SK-N-SH treated with all-trans-retinoic acid at 6 μM for 48 hours (cell line): Measurements from ENCODE around the gene QKI.

Experiments
- ATAC-seq: fragments of 200-7000 bp; cut with Tn5 transposase; 3 replicates; pipeline ENCODE4 v1.9.1; 2020; ENCODE audit warnings: mild to moderate bottlenecking, moderate library complexity
- BACH2 ChIP-seq: fragments of 250-450 bp; sonication (Bioruptor Pico); IDR thresholded peaks from 2 replicates; pipeline ENCODE4 v1.9.0; 2021; ENCODE audit warnings: mild to moderate bottlenecking, borderline replicate concordance
- CSDC2 ChIP-seq: fragments of 250-450 bp; sonication (Bioruptor Pico); IDR thresholded peaks from 2 replicates; pipeline ENCODE4 v1.5.0; 2020; ENCODE audit warnings: mild to moderate bottlenecking, moderate library complexity
- CSRNP3 ChIP-seq: fragments of 250-450 bp; sonication (Bioruptor Pico); IDR thresholded peaks from 2 replicates; pipeline ENCODE4 v1.5.1; 2021; ENCODE audit warnings: mild to moderate bottlenecking, moderate library complexity
- ESRRG ChIP-seq: fragments of 250-450 bp; sonication (Bioruptor Pico); IDR thresholded peaks from 2 replicates; pipeline ENCODE4 v1.6.1; 2021; ENCODE audit warnings: mild to moderate bottlenecking
- GLIS3 ChIP-seq: fragments of 250-450 bp; sonication (Bioruptor Pico); IDR thresholded peaks from 2 replicates; pipeline ENCODE4 v1.5.0; 2020; ENCODE audit warnings: mild to moderate bottlenecking, moderate library complexity
- ISL1 ChIP-seq: fragments of 250-450 bp; sonication (Bioruptor Pico); IDR thresholded peaks from 2 replicates; pipeline ENCODE4 v2.1.2; 2022; ENCODE audit warnings: mild to moderate bottlenecking, moderate library complexity
- OSR1 ChIP-seq: fragments of 250-450 bp; sonication (Bioruptor Pico); IDR thresholded peaks from 2 replicates; pipeline ENCODE4 v1.8.0; 2022; ENCODE audit warnings: moderate library complexity, mild to moderate bottlenecking, inconsistent platforms
- PPARA ChIP-seq: fragments of 250-450 bp; sonication (Bioruptor Pico); IDR thresholded peaks from 2 replicates; pipeline ENCODE4 v1.5.0; 2020; ENCODE audit warnings: mild to moderate bottlenecking, borderline replicate concordance
- RARB ChIP-seq: fragments of 250-450 bp; sonication (Bioruptor Pico); IDR thresholded peaks from 2 replicates; pipeline ENCODE4 v1.8.0; 2021; ENCODE audit warnings: mild to moderate bottlenecking, moderate library complexity
- SNAI2 ChIP-seq: fragments of 250-450 bp; sonication (Bioruptor Pico); IDR thresholded peaks from 2 replicates; pipeline ENCODE4 v1.5.0; 2020; ENCODE audit warnings: mild to moderate bottlenecking, moderate library complexity
- TCF4 ChIP-seq: fragments of 250-450 bp; sonication (Bioruptor Pico); IDR thresholded peaks from 2 replicates; pipeline ENCODE4 v1.8.0; 2021; ENCODE audit warnings: mild to moderate bottlenecking, moderate library complexity, borderline replicate concordance
- TOX ChIP-seq: fragments of 250-450 bp; sonication (Bioruptor Pico); IDR thresholded peaks from 2 replicates; pipeline ENCODE4 v1.8.0; 2021; ENCODE audit warnings: mild to moderate bottlenecking, moderate library complexity, borderline replicate concordance
- TSHZ2 ChIP-seq: fragments of 250-450 bp; sonication (Bioruptor Pico); IDR thresholded peaks from 2 replicates; pipeline ENCODE4 v1.5.0; 2020; ENCODE audit warnings: mild to moderate bottlenecking, moderate library complexity
- ZC3H10 ChIP-seq: fragments of 250-450 bp; sonication (Bioruptor Pico); IDR thresholded peaks from 2 replicates; pipeline ENCODE4 v1.5.1; 2021; ENCODE audit warnings: mild to moderate bottlenecking, moderate library complexity
- ZFP30 ChIP-seq: fragments of 450-650 bp; formaldehyde crosslinking; IDR thresholded peaks from 2 replicates; pipeline ENCODE4 v1.5.0; 2022; ENCODE audit warnings: mild to moderate bottlenecking, moderate library complexity
- ZNF565 ChIP-seq: fragments of 450-650 bp; formaldehyde crosslinking; conservative IDR thresholded peaks from 2 replicates; pipeline ENCODE4 v1.5.0; 2020; ENCODE audit warnings: low read depth, mild to moderate bottlenecking, moderate library complexity
- ZNF70 ChIP-seq: fragments of 450-650 bp; formaldehyde crosslinking; IDR thresholded peaks from 2 replicates; pipeline ENCODE4 v1.5.0; 2020; ENCODE audit warnings: mild to moderate bottlenecking, moderate library complexity
- TF ChIP-seq, protein P1 (sequence below): fragments of 250-450 bp; sonication (Bioruptor Pico); IDR thresholded peaks from 2 replicates; pipeline ENCODE4 v1.8.0; 2021; ENCODE audit warnings: low read depth, mild to moderate bottlenecking, moderate library complexity, borderline replicate concordance
- TF ChIP-seq, protein P2 (sequence below): fragments of 250-450 bp; sonication (Bioruptor Pico); IDR thresholded peaks from 2 replicates; pipeline ENCODE4 v1.5.1; 2020; ENCODE audit warnings: low read depth, mild to moderate bottlenecking, moderate library complexity
- TF ChIP-seq, protein P3 (sequence below): fragments of 250-450 bp; sonication (Bioruptor Pico); IDR thresholded peaks from 2 replicates; pipeline ENCODE4 v1.8.0; 2020; ENCODE audit warnings: mild to moderate bottlenecking, moderate library complexity, borderline replicate concordance

QKI gene

GRCh38 chr6:163439997-163440396, 25.5 kb downstream of the QKI start:
- no peak for TF ChIP-seq TOX (CRISPR knock-in tag)
- no peak for TF ChIP-seq ISL1 (CRISPR knock-in tag)
- TF ChIP-seq, protein P1, sequence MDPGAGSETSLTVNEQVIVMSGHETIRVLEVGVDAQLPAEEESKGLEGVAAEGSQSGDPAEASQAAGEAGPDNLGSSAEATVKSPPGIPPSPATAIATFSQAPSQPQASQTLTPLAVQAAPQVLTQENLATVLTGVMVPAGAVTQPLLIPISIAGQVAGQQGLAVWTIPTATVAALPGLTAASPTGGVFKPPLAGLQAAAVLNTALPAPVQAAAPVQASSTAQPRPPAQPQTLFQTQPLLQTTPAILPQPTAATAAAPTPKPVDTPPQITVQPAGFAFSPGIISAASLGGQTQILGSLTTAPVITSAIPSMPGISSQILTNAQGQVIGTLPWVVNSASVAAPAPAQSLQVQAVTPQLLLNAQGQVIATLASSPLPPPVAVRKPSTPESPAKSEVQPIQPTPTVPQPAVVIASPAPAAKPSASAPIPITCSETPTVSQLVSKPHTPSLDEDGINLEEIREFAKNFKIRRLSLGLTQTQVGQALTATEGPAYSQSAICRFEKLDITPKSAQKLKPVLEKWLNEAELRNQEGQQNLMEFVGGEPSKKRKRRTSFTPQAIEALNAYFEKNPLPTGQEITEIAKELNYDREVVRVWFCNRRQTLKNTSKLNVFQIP (CRISPR knock-in tag), result no peak
- TF ChIP-seq TSHZ2 (CRISPR knock-in tag), result no peak
- TF ChIP-seq RARB (CRISPR knock-in tag), result no peak
- TF ChIP-seq SNAI2, result no peak
- no peak for ATAC-seq

GRCh38 chr6:163442336-163442735, 27.8 kb downstream of the QKI start:
- TF ChIP-seq ESRRG (CRISPR knock-in tag), result no peak
- no peak for ATAC-seq

DNA sequence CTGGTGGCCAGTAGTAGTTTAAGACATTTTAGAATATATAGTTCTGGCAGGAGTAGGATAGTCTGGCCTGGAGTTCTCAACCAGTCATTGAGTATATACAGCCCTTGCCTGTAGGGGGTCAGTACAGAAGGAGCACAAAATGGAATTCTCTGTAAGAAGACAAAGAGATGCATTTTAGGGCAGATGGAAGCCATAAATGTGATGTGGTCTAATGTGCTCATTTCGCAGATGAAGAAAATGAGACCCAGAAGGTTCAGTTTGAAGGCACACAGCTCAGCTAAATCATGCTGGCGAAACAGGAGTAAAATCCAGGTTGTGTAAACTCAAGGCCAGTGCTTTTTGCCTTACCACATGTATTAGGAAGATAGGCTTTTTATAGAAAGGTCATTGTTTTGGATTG, 29.6 kb downstream of the QKI start:
- peak; percentile 66; the same call in 2 of the 3 replicates for ATAC-seq

DNA sequence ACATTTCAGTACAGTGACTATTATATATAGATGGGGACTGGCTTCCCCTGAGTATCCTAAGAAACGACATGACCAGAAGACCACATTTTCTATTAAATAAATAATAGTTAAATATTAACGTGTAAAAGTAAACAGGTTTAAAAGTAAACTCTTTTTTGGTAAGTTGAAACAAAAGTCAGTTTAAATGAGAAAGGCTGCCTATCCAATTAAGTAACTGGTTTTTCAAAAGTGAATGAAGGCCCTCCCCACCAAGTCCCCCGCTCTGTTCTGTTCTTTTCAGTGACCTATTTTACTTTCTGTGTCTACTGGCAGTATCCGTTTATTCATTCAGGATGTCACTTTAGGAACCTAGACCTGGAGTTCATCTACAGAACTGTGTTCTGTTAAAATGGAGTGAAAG, 32.0 kb downstream of the QKI start:
- no peak for ATAC-seq
- TF ChIP-seq PPARA (CRISPR knock-in tag) (no peak), GLIS3 (CRISPR knock-in tag) (no peak), BACH2 (CRISPR knock-in tag) (no peak), OSR1 (CRISPR knock-in tag) (no peak), ESRRG (CRISPR knock-in tag) (no peak), ZNF565 (CRISPR knock-in tag) (no peak), CSRNP3 (no peak), CSDC2 (no peak), ZFP30 (no peak), RARB (CRISPR knock-in tag) (no peak), ZC3H10 (CRISPR knock-in tag) (no peak)
- TF ChIP-seq, protein P1 (CRISPR knock-in tag), result no peak
- TF ChIP-seq, protein P2, sequence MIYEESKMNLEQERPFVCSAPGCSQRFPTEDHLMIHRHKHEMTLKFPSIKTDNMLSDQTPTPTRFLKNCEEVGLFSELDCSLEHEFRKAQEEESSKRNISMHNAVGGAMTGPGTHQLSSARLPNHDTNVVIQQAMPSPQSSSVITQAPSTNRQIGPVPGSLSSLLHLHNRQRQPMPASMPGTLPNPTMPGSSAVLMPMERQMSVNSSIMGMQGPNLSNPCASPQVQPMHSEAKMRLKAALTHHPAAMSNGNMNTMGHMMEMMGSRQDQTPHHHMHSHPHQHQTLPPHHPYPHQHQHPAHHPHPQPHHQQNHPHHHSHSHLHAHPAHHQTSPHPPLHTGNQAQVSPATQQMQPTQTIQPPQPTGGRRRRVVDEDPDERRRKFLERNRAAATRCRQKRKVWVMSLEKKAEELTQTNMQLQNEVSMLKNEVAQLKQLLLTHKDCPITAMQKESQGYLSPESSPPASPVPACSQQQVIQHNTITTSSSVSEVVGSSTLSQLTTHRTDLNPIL (CRISPR knock-in tag), result no peak

More for the DNA sequence above, 29.6 kb downstream of the QKI start:
- TF ChIP-seq BACH2 (CRISPR knock-in tag) (no peak), GLIS3 (CRISPR knock-in tag) (no peak)
- TF ChIP-seq, all 23 proteins: peak for 0

DNA sequence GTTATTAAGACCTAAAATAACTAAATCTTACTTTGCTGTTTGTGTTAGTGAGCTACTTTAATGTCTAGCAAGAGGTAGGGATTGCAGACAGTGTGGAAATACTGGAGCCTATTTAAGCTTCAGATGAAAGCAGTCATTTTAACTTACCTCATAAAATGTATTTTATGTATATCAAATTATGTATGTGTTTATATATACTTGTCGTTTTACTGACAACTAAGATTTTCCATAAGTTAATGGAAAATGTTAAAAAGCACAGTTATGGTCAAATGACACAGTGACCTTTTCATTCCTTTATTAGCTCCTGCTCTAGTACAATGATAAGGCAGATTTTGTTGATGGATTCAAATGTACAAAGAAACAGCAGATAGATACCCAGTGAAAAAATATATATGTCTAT, 34.6 kb downstream of the QKI start:
- no peak for ATAC-seq
- TF ChIP-seq ISL1 (CRISPR knock-in tag), result no peak
- no peak for TF ChIP-seq CSRNP3
- TF ChIP-seq BACH2 (CRISPR knock-in tag), result no peak
- TF ChIP-seq, protein P3, sequence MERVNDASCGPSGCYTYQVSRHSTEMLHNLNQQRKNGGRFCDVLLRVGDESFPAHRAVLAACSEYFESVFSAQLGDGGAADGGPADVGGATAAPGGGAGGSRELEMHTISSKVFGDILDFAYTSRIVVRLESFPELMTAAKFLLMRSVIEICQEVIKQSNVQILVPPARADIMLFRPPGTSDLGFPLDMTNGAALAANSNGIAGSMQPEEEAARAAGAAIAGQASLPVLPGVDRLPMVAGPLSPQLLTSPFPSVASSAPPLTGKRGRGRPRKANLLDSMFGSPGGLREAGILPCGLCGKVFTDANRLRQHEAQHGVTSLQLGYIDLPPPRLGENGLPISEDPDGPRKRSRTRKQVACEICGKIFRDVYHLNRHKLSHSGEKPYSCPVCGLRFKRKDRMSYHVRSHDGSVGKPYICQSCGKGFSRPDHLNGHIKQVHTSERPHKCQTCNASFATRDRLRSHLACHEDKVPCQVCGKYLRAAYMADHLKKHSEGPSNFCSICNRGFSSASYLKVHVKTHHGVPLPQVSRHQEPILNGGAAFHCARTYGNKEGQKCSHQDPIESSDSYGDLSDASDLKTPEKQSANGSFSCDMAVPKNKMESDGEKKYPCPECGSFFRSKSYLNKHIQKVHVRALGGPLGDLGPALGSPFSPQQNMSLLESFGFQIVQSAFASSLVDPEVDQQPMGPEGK (CRISPR knock-in tag), result no peak
- TF ChIP-seq OSR1 (CRISPR knock-in tag), result no peak
- no peak for TF ChIP-seq PPARA (CRISPR knock-in tag)
- no peak for TF ChIP-seq ZNF70 (CRISPR knock-in tag)
- no peak for TF ChIP-seq ESRRG (CRISPR knock-in tag)
- TF ChIP-seq TCF4 (CRISPR knock-in tag), result no peak
- TF ChIP-seq ZFP30, result no peak
- TF ChIP-seq ZC3H10 (CRISPR knock-in tag), result no peak
- TF ChIP-seq, protein P2 (CRISPR knock-in tag), result no peak
